K562 (cell line): ENCODE results near the gene PRKAR2B. TPM values are rescaled to one million over a fixed set of nuclear protein-coding genes. Genes with fewer than 3 reads are reported as not detected.
A peak's percentile ranks its signal among the peaks of the same experiment; 100 is the strongest.

ENCODE experiments used
- ATF7 ChIP-seq: fragments of 450-650 bp; IDR thresholded peaks from 2 replicates; pipeline ENCODE4 v1.7.1; 2014; ENCODE audit warnings: mild to moderate bottlenecking, moderate library complexity
- IRF9 ChIP-seq: fragments of 450-650 bp; IDR thresholded peaks from 2 replicates; pipeline ENCODE4 v1.6.1; 2016; ENCODE audit warnings: missing biosample characterization, missing genetic modification characterization
- MGA ChIP-seq: fragments of 450-650 bp; IDR thresholded peaks from 2 replicates; pipeline ENCODE4 v1.6.1; 2016; ENCODE audit warnings: mild to moderate bottlenecking, moderate library complexity
- NCOA4 ChIP-seq: fragments of 450-650 bp; IDR thresholded peaks from 2 replicates; pipeline ENCODE4 v1.6.1; 2018; ENCODE audit warnings: mild to moderate bottlenecking; ENCODE audit not compliant: partially characterized antibody
- NFATC3 ChIP-seq: fragments of 450-650 bp; IDR thresholded peaks from 2 replicates; pipeline ENCODE4 v1.6.1; 2017; ENCODE audit warnings: mild to moderate bottlenecking
- NR2C2 ChIP-seq, 2 experiments: fragments of 200-800 bp in 1 of 2; sonication (Bioruptor generic) in 1 of 2; sonication (generic) in 1 of 2; formaldehyde crosslinking in 1 of 2; IDR thresholded peaks; 2 replicates each; pipeline versions ENCODE4 v1.6.1 to v1.8.0; 2016 to 2022; ENCODE audit warnings: mild to moderate bottlenecking in 1 of 2, missing compliant biosample characterization in 1 of 2, missing genetic modification characterization in 1 of 2, missing genetic modification reagents in 1 of 2
- SOX6 ChIP-seq: fragments of 450-650 bp; IDR thresholded peaks from 2 replicates; pipeline ENCODE4 v1.6.1; 2014; ENCODE audit warnings: mild to moderate bottlenecking
- TARDBP ChIP-seq: fragments of 450-650 bp; IDR thresholded peaks from 2 replicates; pipeline ENCODE4 v1.6.1; 2016
- ZBTB2 ChIP-seq: fragments of 450-650 bp; IDR thresholded peaks from 2 replicates; pipeline ENCODE4 v1.6.1; 2016; ENCODE audit warnings: antibody characterized with exemption
- ZNF140 ChIP-seq: fragments of 250-450 bp; sonication (Bioruptor Pico); IDR thresholded peaks from 2 replicates; pipeline ENCODE4 v1.8.0; 2021; ENCODE audit warnings: moderate library complexity, mild to moderate bottlenecking, inconsistent platforms
- ZNF41 ChIP-seq: fragments of 250-450 bp; sonication (Bioruptor Pico); conservative IDR thresholded peaks from 2 replicates; pipeline ENCODE4 v1.4.0; 2020; ENCODE audit warnings: mild to moderate bottlenecking
- polyA plus RNA-seq, 8 experiments: library from polyadenylated mRNA; depleted of rRNA in 4 of 8; stranded (reverse) in 5 of 8; unstranded in 3 of 8; fragments of >200 nt; fragmentation: Nextera tagmentation in 2 of 8; fragmentation: Illumina TruSeq in 1 of 8; extraction: Ambion mirVana in 2 of 8; extraction: Trizol in 1 of 8; gene quantifications; 2 replicates each; pipeline versions ENCODE4 v1.2.1 to v1.2.3, GENCODE V29; 2011 to 2014; ENCODE audit warnings: inconsistent platforms in 1 of 8, missing spikeins in 1 of 8
- total RNA-seq, 7 experiments: library from RNA; depleted of rRNA in 6 of 7; stranded (reverse); fragments of >200 nt in 6 of 7; fragmentation: Illumina TruSeq in 2 of 7; extraction: Trizol in 2 of 7; gene quantifications; 2 replicates each; pipeline versions ENCODE4 v1.2.1 to v1.2.3, GENCODE V29; 2011 to 2021; ENCODE audit warnings: low replicate concordance in 1 of 7

Gene PRKAR2B
- total and polyA plus RNA-seq, 9 of the 15 experiments (the other 6 are each of a cell fraction or from before 2014, with no cell fraction given): 59.0 to 173 (median 129) TPM

GRCh38 chr7:107032050-107032449 lies 12.5 kb upstream of the PRKAR2B start (continued):
- TF ChIP-seq MGA (peak; percentile 55), NCOA4 (no peak), TARDBP (no peak), SOX6 (peak; percentile 65), IRF9 (tag) (no peak), NR2C2 (CRISPR knock-in tag; IDR thresholded peaks at IDR 0.05) (no peak), NR2C2 (tag; IDR thresholded peaks at IDR 0.05) (no peak), ZNF41 (CRISPR knock-in tag) (no peak), NFATC3 (no peak), ATF7 (peak; percentile 58), ZNF140 (no peak), ZBTB2 (no peak)
